ENCODE data around the gene ULK1.

The ULK1 gene

GRCh38 chr12:131909752-131910219, 15.4 kb downstream of the ULK1 start:
- no peak for DNase-seq

- DNase-seq: no peak
These were observed 16.0 kb downstream of the ULK1 start for GRCh38 chr12:131910302-131911027.

GRCh38 chr12:131911028-131911650, 16.7 kb downstream of the ULK1 start:
- DNase-seq: no peak

GRCh38 chr12:131911851-131912477, 17.5 kb downstream of the ULK1 start:
- no peak for DNase-seq

- DNase-seq: no peak
These were observed 18.3 kb downstream of the ULK1 start for GRCh38 chr12:131912518-131913274.

- DNase-seq: no peak
These were observed 19.2 kb downstream of the ULK1 start for GRCh38 chr12:131913666-131914065.

GRCh38 chr12:131914179-131914702, 19.8 kb downstream of the ULK1 start:
- no peak for DNase-seq

- no peak for DNase-seq
These were observed 20.7 kb downstream of the ULK1 start for GRCh38 chr12:131915000-131915689.

- no peak for DNase-seq
These were observed 21.4 kb downstream of the ULK1 start for GRCh38 chr12:131915823-131916222.

- no peak for DNase-seq
These were observed 22.1 kb downstream of the ULK1 start for GRCh38 chr12:131916306-131917138.

- no peak for DNase-seq
These were observed 22.8 kb downstream of the ULK1 start for GRCh38 chr12:131917139-131917710.

- DNase-seq: no peak
These were observed 23.4 kb downstream of the ULK1 start for GRCh38 chr12:131917711-131918306.

- DNase-seq: no peak
These were observed 24.1 kb downstream of the ULK1 start for GRCh38 chr12:131918311-131919050.

GRCh38 chr12:131919051-131919347, 24.6 kb downstream of the ULK1 start:
- DNase-seq: no peak

- no peak for DNase-seq
These were observed 25.1 kb downstream of the ULK1 start for GRCh38 chr12:131919366-131920156.

- no peak for DNase-seq
These were observed 25.7 kb downstream of the ULK1 start for GRCh38 chr12:131920157-131920508.

GRCh38 chr12:131920902-131921840, 26.7 kb downstream of the ULK1 start:
- DNase-seq: no peak

All from CD4-positive, alpha-beta T cell treated with Interleukin-4 for 1 hour (primary cell).